Measurements from ENCODE around the gene MRPL28. TPM values are rescaled to one million over a fixed set of nuclear protein-coding genes. Genes with fewer than 3 reads are reported as not detected.
A peak's percentile ranks its signal among the peaks of the same experiment; 100 is the strongest.
"Not testable (repeated sequence)": the region's sequence is repeated elsewhere in the genome, so short reads cannot be mapped to it uniquely, and the experiment has no call there.

The MRPL28 gene
- polyA plus RNA-seq, 4 donors = 62.6 to 93.5 (median 80.6) TPM

- DNase-seq (ENCODE audit: low read depth in 4 of 4, low spot score in 2 of 4) = no peak
Measured at GRCh38 chr16:361872-362701, 8.3 kb downstream of the MRPL28 start.

GRCh38 chr16:361341-361871 is 8.9 kb downstream of the MRPL28 start:
- no peak for DNase-seq (ENCODE audit: low read depth in 4 of 4, low spot score in 2 of 4)

DNA sequence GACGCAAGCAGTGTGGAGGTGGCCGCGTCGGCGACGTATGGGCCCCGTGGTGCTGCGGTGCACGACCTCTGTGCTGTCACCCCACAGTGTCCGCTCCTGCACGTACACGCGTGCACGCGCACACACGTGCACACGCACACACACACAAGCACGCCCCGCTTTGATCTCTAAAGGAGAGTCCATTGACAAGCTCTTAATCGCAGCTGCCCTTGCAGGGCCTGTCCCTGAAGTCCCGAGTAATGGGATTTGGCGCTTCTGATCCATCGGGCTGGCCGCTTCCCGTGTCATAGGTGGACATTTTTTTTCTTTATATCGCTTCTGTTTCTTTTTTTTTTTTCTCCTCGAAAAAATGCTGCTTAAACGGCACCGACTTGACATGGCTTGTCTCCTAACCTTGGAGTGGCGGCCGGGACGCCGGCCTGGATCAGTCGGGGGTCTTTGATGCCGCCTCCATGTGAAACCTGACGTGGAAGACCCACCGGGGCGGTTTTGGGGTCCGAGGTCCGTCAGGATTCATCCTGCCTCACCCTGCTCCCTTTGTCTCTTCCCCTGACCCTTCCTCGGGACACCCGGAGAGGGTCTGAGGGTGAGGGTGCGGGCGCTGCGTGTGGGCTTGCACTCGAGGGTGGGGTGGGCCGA is 9.5 kb downstream of the MRPL28 start:
- no peak for DNase-seq (ENCODE audit: low read depth in 4 of 4, low spot score in 2 of 4)

DNA sequence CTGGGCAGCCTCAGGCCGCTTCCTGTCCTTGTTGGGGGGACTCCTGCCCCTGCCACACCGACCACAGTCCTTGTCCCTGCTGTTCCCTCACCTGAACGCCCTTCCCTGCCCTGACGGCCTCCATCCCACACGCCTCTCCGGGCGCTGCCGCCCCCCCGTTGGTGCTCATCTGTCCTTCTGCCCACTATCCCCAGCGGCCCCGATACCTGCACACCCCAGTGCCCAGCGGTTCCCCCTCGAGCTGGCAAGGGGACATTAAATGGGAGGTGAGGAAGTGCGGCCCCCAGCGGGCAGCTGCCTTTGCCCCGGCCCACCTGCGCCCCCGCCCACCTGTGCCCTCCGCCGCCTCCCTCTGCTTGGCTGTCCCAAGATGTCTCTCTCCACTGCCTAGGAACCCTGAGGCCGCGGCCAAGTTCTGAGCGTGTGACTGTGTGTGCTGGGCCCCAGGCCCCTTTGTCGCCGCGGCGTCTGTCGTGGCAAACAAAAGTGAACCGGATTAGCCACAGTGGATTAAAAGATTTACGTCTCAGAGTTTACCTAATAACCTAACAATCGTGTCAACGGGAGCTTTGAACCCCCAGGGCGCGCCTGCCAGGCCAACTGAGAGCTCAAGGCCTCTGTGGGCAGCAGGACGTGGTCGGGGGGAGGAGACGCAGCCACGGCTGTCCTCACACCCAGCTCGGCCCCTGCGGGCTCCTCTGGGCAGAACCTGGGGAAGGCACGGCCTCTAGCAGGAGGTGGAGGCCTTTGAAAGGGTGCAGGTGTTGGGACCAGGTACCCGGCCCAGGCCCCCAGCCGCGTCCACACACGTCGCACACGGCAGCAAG is 10.3 kb downstream of the MRPL28 start:
- no peak for DNase-seq (ENCODE audit: low read depth in 4 of 4, low spot score in 2 of 4)

GRCh38 chr16:359067-359763 is 11.1 kb downstream of the MRPL28 start:
- no peak for DNase-seq (ENCODE audit: low read depth in 4 of 4, low spot score in 2 of 4)

- DNase-seq (ENCODE audit: low read depth in 4 of 4, low spot score in 2 of 4) = no peak
Measured at GRCh38 chr16:356741-357140, 13.6 kb downstream of the MRPL28 start.

DNA sequence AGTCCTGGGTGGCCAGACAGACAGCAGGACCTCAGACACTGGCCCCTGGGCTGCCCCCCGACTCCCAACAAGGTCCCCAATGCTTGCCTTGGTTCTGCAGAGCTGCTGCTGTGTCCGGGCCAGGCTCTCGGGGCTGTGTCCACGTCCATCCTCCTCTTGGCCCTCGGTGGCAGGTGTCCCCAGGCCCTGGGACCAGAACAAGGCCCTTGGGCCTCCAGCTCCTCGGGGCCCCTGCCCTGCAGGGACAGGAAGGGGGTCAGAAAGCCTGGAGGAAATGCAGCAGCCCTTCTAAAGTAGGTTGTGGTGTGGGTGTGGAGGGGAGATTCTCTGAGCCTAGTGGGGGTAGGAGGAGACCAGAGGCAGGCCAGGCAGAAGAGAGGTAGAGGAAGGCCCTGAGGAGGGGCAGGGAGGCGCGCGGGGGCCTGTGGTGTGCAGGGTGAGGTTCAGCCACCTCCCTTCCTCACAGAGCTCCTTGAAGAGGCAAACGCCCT is 15.3 kb downstream of the MRPL28 start:
- no peak for DNase-seq (ENCODE audit: low read depth in 4 of 4, low spot score in 2 of 4)

DNA sequence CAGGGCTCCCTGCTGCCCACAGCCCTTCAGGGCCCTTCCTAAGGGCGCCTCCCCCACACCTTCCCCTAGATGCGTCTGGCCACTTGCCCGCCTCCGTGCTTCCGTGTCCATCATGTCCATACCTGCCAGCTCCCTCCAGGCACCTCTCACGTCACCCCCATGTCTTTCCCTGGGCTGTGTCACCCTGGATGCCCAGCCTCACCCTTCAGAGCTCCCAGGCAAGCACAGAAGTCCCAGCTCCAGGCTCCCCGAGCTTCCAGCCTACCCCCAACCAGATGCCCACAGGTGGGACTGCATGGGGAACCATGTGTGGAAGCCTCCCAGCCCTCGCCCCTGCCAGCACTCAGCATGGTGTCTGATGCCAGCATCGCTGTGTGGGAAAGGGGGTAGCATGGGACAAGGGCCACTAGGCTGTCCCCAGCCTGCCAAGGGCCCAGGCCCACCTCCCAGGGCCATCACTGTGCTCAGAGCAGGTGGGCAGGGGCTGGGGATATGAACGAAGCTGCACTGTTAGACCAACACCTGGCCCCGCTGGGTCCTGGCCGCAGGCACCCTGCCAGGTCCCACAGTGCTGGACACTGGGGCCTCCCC is 16.0 kb downstream of the MRPL28 start:
- no peak for DNase-seq (ENCODE audit: low read depth in 4 of 4, low spot score in 2 of 4)

DNA sequence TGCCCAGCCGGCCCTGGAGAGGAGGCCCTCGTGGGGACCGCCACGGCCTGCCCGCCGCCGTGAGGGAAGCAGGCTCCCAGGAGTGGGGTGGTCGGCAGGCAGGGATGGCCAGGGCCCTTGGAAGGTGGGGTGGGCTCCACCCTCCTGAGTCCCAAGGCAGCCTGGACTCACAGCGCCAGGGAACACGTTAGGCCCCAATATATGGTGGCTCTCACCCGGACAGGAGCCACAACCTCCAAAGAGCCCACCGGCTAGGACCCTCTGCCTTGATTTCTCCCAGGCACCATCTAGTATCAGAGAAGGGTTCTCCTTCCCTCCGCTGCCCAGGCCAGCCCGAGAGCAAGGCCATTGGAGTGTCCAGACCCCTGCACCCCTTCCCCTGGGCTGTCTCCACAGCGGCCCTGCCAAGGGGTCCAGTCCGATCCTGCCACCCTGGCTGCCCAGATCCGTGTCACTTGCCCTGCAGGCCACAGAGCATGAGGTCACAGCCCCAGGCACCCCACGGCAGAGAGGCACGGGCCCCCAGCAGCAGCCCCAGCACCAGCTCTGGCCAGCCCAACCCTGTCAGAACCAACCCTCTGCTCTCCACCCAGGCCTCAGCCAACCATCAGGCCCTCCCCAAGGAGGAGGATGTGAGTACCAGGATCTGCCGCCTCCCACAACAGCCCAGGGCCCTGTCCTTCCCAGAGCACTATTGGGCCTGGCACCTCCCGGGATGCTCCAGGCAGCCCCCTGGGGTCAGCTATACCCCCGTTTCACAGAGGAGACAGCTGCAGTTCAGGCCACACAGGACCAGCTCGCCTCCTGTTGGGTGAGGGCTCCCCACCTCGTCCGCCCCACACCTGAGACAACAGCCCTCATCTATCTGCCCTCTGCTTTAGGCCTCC is 16.7 kb downstream of the MRPL28 start:
- no peak for DNase-seq (ENCODE audit: low read depth in 4 of 4, low spot score in 2 of 4)

DNA sequence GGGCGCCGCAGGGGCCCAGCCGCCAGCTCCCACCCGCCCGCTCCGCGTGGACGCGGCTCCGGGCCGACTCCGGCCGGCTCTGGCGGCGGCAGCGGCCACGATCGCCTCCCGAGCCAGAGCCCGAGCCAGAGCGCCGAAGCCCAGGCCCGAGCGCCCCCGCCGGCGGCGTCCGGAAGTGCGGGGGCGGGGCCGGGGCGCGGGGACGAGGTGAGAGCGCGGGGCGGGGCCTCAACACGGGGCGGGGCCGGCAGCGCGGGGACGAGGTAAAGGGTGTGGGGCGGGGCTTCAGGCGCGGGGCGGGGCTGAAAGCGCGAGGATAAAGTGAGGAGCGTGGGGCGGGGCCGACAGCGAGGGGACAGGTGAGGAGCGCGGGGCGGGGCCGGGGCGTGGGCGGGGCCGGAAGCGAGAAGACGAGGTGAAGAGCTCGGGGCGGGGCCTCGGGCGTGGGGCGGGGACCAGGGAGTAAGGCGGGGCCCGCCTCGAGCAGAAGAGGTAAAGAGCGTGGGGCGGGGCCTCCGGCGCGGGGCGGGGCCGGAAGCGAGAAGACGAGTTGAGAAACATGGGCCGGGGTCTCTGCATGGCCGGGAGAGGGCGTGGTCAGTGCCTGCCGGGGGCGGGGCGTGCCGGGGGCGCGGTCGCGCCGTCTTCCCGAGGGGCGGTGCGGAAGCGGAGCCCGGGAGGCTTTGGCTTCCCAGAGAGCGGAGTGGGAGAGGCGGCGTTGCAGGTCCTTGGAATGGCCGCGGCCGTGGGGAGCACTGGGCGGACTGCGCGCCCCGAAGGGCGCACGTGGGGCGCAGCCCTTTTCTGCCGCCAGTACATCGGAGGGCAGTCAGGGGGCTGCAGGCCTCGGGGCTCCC is 17.6 kb downstream of the MRPL28 start, which contains the start of gene AXIN1:
AXIN1 (minus strand) TSS at position 177 of the 857 bp plus-strand sequence. CDS start 5,698 bp downstream, outside the sequence.
- peak; percentile 64 to 91 (median 87) for DNase-seq (ENCODE audit: low read depth in 4 of 4, low spot score in 2 of 4)

DNA sequence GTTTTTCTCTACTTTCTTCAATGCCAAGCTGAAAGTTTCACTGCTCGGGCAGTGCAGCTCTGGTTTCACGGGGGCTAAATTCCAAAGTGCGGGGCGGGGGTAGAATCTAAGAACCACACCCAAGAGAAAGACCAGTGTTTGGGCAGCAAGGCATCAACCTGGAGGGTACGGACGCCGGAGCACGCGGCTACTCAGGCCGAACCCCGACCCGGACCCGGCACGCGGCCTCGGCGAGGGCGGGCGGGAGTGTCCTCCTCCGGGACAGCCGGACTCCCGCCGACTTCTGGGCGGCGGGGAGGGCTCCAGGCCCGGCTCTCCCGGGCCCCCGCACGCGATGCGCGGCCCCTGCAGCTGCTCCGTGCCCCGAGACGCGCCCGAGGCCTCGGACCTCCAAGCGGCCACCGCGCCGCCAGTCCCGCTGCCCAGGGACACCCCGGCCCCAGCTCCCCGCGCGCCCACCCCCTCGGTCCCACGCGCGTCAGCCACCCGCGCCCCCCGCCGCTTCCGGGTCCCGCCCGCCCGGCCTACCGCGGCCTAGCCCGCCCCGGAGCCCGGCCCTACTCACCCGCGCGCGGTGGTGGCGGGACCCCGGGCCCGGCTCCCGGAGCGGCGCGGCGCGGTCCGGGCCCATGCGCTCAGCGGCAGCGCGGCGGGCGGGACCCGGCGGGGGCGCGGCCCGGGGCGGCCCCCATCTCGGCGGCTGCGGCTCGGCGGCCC is 18.4 kb downstream of the MRPL28 start:
- DNase-seq (ENCODE audit: low read depth in 4 of 4, low spot score in 2 of 4) = no peak

- no peak for DNase-seq (ENCODE audit: low read depth in 4 of 4, low spot score in 2 of 4)
Measured at GRCh38 chr16:350203-350602, 20.1 kb downstream of the MRPL28 start.

DNA sequence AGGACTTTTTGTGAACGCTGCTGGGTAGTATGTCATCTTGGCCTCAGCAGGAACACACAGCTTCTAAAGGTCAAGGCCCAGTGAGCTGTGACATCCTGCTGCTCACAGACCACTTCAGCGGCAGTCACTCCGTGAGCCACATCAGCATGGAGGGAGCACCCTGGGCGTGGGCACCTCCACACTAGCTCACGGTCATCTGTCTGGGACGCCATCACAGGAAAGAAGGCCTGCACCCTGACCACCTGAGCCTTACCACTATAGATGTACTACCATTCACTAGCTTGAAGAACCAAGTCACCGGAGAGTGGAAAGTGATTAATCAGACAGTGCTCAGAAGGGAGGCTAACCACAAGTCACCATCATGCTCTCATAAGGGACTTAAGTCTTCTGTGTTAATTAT is 21.1 kb downstream of the MRPL28 start:
- no peak for DNase-seq (ENCODE audit: low read depth in 4 of 4, low spot score in 2 of 4)

DNA sequence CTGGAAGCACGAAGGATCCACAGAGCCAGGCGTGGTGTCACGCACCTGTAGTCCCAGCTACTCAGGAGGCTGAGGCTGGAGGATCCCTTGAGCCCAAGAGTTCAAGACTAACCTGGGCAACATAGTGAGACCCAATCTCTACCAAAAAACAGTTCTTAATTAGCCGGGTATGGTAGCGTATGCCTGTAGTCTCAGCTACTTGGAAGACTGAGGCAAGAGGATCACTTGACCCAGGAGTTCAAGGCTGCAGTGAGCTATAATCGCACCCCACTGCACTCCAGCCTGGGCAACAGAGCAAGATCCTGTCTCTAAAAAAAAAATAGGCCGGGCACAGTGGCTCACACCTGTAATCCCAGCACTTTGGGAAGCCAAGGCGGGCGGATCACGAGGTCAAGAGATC is 21.8 kb downstream of the MRPL28 start:
- not testable (repeated sequence) for DNase-seq (ENCODE audit: low read depth in 4 of 4, low spot score in 2 of 4)

DNA sequence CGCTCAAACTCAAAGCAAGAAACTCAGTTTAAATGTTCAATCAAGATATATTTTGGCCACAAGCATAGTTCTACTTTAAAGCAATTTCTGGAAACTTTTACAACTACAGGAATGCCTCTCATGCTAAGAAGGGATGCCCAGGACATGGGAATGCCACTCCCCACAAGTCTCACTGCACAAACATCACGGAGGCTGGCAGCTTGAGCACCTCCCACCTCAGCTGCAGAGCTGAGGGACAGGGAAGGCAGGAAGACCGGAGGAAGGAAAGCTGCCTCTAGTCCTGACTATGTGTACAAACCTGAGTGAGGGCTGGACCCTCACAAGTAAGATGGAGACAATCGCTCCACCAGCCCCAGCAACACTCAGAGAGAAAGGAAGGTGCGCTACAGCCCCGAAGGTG is 23.1 kb downstream of the MRPL28 start:
- DNase-seq (ENCODE audit: low read depth in 4 of 4, low spot score in 2 of 4) = no peak

- DNase-seq (ENCODE audit: low read depth in 4 of 4, low spot score in 2 of 4) = no peak
Measured at GRCh38 chr16:346587-346986, 23.8 kb downstream of the MRPL28 start.

DNA sequence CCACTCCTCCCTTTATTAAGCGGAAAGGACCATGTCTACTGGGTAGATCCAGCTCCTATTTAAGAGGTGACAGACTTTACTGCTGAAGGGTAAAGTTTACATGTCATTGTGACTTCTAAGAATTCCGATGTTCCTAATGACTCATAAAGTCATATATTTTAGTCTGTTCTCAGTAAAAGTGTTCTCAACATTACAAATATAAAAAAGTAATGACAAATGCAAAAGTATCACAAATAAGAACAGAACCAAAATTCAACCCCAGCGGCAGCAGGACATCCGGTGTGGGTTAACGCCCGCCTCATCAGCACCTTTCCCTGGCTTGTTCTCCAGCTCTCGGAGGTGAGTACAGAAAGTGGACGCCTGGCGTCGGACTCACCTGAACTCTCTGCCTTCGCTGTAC is 24.6 kb downstream of the MRPL28 start:
- DNase-seq (ENCODE audit: low read depth in 4 of 4, low spot score in 2 of 4) = no peak
